GM21619 (cell line): ENCODE data around the gene FOXJ2.
"Not testable (repeated sequence)": the region's sequence is repeated elsewhere in the genome, so short reads cannot be mapped to it uniquely, and the experiment has no call there.

Source experiments
- ATAC-seq: cut with Tn5 transposase; IDR thresholded peaks from one replicate; pipeline ENCODE4 v1.9.1; 2021; ENCODE audit not compliant: unreplicated experiment

The FOXJ2 gene

DNA sequence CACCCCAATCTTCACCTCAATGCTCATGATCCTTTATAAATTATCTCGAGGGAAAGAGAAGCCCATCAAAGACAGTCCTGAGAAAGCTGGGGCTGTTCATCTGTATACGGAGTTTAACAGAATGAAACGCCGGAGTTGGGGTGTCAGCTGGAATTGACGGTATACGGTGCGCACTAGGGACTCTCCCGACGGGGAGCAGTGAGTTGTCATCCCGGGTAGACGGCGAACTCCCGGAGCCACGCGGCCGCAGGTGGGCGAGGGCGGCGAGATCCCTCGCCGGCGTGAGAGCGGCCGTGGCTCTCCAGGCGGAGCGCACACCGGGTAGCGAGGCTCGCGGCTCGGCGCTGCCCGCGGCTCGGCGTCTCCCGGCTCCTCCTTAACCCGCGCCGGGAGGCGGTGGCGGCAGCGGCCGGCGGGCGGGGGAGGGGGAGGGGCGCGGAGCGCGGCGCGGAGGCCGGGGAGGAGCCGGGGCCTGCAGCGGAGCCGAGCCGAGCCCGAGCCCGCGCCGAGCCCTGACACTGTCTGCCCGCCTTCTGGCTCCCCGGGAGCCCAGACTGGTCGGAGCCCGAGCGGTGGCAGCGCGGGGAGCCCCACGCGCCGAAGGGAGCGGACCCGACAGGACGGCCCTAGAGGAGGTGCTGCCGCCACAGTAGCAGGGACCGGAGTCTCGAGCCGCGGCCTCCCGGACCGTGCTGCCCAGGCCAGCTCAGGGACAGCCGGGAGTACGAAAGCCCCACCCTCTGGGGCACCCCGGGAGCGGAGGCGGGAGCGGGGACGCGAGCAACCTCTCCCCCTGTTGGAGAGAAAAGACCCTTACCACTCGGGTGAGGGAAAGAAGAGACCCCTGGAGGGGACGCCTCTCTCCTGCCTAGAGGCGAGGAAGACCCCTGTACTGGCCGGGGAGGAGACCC lies at the start of gene FOXJ2:
FOXJ2 (plus strand) TSS at position 475 of the 911 bp plus-strand sequence. CDS start 7,117 bp downstream, outside the sequence.
- ATAC-seq = peak; percentile 64

DNA sequence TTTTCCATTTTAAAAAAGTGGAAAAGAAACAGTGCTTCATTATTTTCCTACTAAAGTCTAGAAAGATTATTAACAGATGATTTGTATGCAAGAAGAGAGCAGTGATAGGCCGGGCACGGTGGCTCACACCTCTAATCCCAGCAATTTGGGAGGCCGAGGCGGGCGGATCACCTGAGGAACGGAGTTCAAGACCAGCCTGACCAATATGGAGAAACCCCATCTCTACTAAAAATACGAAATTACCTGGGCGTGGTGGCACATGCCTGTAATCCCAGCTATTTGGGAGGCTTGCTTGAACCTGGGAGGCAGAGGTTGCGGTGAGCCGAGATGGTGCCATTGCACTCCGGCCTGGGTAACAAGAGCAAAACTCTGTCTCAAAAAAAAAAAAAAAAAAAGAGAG lies 49.5 kb upstream of the FOXJ2 start:
- not testable (repeated sequence) for ATAC-seq

DNA sequence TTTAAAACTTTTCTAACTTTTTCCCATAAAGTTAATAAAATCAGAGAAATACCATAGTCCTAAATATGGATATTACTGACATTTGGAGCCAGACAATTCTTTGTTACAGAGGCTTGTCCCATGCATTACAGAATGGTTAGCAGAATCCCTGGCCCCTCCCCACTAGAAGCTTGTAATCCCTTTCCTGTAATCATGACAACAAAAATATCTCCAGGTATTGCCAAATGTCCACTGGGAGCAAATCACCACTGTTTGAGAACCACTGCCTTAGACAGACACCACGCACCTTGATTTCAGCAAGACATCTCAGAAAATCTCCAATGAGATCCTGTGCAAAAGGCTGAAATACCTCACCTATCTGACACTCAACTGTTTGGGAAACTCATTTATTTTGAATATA lies 49.1 kb upstream of the FOXJ2 start:
- ATAC-seq = not testable (repeated sequence)

DNA sequence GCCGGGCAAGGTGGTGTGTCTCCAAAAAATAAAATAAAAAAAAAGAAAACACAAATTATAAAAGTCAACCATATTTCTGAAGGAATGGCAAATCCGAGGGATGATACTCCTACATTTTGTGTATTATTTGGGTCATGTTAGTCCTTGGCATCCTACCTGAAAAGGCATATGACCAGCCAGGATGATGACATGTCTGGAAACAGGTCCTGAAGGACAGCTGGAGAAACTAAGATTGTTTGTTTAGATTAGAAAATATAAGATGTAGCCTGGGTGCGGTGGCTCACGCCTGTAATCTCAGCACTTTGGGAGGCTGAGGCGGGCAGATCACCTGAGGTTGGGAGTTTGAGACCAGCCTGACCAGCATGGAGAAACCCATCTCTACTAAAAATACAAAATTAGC lies 47.6 kb upstream of the FOXJ2 start:
- no peak for ATAC-seq

DNA sequence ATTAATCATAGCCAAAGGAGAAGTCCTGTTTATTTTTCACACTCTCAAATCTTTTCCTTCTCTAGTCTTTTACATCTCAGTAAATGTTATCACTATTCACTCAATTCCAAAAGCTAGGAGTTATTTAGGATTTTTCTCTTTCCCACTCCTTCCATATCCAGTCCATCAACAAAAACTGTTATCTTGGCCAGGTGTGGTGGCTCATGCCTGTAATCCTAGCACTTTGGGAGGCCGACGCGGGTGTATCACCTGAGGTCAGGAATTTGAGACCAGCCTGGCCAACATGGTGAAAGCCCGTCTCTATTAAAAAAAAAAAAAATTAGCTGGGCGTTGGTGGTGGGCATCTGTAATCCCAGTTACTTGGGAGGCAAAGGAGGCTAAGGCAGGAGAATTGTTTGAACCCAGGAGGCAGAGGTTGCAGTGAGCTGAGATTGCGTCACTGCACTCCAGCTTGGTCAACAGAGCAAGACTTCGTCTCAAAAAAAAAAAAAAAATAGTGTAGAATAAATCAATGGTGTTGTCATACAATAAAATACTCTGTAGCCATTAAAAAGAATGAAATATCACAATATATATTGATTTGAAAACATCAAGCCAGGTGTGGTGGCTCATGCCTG lies 46.6 kb upstream of the FOXJ2 start:
- no peak for ATAC-seq

- ATAC-seq = no peak
Measured at GRCh38 chr12:7989827-7990491, 42.6 kb upstream of the FOXJ2 start.

DNA sequence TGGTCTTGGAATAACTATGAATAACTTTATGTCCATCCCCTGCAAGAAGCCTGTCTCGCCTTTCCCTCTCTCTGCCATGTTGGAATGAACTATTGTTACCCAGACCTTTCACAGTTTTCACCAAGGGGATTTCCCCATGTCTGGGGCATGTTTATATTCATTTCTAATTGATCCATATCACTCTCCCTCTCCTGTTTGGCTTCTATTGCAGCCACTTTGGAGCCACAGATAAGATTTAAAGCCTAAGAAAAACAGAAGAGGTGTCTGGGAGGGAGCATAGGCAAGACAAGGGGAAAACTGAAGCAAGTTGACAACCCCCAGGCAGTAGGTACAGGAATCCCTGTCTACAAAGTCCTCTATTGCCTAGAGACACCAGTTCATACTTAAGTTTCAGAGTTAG lies 41.0 kb upstream of the FOXJ2 start:
- no peak for ATAC-seq

DNA sequence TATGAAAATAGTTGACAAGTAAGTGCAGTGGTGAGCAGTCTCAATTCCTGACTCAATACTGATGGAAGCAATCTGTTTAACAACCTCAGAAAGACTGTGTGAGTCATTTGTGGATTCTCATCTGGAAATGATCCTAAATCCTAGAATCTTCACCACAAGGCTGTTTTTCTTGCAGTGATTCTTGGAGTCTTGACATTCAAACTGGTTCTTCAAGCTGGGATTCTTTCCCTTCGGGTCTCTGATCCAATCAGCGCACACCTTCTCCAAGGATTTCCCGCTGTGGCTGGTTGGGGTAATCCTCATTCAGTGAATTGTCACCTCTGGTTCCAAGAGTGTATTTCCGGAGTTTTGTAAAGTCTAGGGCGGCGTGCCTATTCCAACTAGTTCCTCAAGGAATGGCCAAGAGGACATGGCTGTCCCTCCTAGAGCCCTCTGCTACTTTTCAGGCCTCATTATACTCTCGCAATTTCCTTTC lies 37.7 kb upstream of the FOXJ2 start:
- peak; percentile 19 for ATAC-seq

DNA sequence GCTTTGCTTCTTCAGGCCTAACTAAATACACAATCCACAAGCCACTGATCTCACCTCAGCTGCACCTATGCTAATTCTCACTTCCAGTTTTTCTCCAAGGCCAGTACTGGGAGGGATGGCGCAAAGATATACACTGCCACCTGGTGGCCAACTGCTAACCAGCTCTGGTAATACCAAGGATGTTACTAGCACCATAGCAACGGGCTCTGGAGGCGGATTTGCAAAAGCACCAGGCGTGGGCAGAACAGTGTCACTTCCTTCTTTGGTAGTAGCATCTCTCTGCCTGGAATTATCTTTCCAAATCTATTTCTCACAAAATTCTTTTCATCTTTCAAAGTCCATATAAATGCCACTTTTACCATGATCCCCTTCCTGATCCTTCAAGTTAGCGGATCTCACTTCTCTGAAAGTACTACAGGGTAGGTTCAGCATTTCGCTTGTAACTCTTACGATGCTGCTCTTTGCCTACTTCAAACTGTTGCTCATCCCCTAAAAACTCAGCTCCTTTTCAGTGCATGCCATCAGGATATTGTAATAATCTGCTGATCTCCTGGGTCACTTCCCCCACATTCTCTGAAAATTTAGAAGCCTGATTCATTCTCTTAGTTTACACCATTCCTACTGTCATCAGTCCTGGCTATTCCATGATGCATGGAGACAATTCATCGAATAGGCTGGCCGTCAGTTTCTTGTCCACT lies 37.1 kb upstream of the FOXJ2 start:
- ATAC-seq = peak; percentile 99

DNA sequence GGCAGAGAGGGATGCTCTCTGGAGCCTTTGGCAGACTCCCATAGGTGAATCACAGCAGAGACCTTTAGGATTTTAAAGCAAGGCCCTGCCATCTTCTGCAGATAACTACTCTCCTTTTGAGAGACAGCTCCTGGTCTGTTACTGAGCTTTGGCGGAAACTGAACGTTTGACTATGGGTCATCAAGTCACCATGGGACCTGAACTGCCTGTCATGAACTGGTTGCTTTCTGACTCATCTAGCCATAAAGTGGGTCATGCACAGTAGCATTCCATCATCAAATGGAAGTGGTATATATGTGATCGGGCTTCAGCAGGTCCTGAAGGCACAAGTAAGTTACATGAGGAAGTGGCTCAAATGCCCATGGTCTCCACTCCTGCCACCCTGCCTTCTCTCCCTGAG lies 31.7 kb upstream of the FOXJ2 start:
- ATAC-seq = not testable (repeated sequence)

DNA sequence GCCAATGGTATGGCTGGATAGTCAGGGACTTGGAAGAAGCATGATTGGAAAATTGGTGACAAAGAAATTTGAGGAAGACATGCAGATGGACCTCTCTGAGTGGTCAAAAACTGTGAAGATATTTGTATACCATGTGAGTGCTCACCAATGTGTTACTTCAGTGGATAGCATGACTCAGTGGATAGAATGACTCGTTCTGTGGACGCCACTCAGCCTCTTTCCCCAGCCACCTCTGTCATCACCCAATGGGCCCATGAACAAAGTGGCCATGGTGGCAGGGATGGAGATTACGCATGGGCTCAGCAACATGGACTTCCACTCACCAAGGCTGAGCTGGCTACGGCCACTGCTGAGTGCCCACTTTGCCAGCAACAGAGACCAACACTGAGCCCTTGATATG lies 31.0 kb upstream of the FOXJ2 start:
- ATAC-seq = not testable (repeated sequence)

- ATAC-seq = not testable (repeated sequence)
Measured at GRCh38 chr12:8004897-8005296, 27.6 kb upstream of the FOXJ2 start.

DNA sequence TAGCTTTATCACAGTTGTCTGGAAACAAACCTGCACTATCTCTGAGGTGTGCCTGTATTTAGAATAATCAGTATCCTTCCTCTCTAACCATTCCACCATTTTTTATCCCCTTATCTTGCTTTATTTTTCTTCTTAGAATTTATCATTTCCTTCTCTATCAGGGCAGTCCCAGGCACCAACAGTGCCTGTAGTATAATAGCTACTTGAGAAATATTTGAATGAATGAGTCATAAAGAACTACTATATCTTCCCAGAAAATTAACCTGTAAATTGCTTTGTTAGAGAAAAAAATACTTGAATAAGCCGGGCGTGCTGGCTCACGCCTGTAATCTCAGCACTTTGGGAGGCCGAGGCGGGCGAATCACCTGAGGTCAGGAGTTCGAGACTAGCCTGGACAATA lies 21.2 kb upstream of the FOXJ2 start:
- no peak for ATAC-seq

GRCh38 chr12:8012651-8013309 lies 19.7 kb upstream of the FOXJ2 start:
- no peak for ATAC-seq

DNA sequence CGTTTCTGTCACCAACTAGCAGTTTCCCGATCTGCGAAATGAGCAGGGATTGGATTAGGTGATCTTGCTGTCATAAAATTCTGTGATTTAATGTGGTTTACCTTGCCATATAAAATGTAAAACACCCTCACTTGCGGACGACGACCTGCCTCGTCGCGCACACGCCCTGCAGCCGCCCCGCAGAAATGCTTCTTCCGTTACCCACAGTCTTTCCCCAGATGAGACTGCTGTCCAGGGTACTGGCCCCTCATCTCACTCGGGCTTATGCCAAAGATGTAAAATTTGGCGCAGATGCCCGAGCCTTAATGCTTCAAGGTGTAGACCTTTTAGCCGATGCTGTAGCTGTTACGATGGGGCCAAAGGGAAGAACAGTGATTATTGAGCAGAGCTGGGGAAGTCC lies 17.7 kb upstream of the FOXJ2 start:
- ATAC-seq = no peak

- not testable (repeated sequence) for ATAC-seq
Measured at GRCh38 chr12:8018213-8018612, 14.3 kb upstream of the FOXJ2 start.

GRCh38 chr12:8018666-8019581 lies 13.6 kb upstream of the FOXJ2 start:
- no peak for ATAC-seq

DNA sequence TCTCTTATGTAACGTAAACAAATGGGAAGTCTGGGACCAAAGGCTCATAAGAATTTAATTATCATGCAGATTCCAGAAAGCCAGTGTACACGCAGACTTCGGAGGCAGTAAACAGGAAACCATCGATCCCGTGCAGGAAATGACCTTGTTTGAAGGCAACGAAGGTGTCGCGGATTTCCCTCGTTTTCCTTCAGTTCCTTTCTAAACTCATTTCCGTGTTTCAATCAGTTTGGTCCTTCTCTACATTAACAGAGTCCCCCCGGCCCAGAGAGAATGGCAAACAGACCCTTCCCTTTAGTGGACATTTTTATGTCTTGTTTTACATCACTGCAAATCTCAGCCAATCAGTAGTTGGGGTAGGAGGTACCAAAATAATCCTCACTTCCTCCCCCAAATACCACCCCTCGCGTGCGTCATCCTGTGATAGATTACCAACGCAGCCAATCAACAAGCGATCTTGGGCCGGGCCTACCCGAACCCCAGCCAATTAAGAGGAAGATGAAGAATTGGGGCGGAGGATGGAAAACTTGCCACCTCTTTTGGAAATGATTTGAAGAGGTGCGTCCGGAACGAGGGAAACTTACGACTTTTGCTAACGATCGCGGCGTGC lies 6.1 kb upstream of the FOXJ2 start:
- peak; percentile 96 for ATAC-seq

DNA sequence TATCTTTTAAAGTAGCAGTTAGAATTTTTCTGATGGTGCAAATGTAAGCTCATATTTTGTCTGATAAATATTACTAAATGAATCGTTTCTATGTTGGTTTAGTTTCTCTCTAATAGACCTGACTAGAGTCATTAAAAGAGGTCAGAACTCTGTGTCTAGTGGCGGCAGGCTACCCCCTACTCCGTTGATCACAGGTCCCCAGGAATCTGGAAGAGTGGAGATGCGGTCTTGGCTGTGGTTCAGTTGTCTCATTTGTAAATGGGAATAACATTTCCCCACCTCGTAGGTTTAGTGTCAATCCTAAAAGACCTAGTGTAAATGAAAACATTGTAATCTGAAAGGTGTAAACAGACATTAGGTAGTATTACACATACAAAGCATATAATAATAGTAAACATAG lies 4.7 kb upstream of the FOXJ2 start:
- ATAC-seq = no peak
